ENCODE results near the gene TYMP.
A peak's percentile ranks its signal among the peaks of the same experiment; 100 is the strongest.

Gene TYMP

DNA sequence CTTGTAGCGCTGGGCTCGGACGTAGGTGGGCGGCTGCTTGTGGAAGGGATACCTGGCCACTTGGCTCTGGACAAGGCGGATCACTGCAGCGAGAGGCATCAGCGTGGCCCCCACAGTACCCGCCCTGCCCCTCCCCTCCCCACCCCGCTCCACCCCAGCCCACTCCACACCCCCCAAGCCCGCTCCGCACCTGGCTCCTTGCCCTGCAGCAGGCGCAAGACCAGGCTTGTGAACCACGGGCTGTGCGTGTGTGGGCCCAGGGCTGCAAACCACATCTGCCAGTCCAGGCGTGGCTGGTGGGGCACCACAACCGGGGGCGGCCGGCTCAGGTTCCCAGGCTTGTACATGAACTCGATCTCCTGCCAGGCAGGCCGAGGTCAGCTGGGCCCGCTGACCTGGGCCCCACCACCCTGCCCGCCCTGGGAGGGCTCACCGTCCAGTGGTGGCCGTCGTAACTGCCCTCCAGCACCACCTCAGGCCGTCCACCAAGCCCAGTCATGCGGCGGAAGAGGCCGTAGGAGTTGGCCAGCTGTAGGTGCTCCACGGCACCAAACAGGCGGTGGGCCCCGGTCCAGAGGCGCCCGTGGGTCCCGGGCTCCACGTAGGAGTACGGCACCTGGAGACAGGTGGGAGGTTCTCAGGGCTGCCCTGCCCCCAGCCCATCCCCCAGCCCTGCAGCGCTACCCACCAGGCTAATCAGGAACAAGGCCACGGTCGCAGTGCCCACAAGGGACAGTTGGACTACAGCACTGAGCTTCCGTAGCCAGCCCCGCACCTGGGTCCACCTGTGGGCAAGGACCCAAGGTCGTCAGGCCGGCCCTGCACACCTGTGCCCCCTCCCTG lies 25.2 kb downstream of the TYMP start:
- DNase-seq: no peak

DNA sequence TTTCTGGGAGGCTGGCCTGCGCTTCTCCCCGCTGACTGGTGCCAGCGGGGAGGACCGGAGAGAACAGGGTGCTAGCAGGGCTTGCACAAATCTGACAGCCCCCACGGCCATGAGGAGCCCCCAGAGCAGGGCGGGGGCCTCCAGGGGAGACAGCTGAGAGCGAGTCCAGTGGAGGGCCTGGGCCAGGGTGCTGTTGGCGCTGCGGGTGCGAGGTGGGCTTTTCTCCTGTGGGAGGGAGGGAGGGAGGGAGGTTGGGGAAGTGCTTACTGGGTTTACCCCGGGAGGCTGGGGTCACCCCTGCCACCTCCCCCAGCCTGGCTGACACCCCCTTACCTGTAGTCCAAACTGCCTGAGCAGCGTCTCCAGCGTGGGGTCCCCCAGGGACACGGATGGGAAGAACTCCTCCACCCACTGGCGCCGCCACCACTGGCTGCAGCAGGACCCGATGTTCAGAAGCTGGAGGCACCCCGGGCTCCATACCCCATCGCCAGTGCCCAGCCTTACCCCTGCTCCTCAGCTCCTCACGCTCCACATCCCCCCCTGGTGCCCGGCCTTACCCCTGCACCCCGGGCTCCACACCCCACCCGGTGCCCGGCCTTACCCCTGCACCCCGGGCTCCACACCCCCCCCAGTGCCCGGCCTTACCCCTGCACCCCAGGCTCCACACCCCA lies 26.2 kb downstream of the TYMP start:
- DNase-seq: no peak

DNA sequence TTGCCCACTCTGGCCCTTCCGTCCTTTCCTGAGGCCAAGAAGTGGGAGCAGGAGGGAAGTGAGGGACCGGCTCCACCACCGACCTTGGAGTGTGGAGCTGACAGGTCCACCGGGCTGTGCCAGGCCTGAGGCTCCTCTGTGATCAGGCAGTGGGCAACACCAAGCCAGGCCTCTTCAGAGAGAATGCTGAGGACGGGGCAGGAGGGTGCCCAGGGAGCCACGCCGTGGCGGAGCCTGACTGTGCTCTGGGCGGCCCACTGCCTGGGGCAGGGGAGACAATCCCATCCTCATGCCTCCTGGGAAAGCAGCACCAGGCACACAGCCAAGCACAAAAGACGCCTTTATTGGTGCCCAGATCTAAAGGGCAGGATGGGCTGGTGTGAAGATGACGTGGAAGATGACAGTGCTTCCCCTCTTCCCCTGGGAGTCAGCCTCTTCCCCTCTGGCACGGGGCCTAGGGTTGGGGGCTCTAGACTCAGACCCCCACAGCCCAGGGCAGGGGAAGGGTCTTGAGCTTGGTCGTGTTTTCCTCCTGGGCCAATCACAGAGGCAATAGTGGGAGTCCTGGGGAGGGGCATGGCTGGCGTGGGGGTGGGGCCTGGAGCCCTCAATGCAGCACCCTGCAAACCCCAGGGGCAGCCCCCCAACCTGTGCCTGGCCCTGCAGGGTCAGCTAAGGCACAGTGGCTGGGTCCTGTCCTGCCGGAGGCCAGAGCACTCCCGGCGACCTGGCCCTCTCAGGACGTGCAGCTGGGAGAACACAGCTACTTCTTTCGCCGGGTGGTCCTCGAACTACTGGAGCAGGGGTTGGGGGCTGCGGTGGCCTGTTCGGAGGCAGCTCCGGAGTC lies 27.0 kb downstream of the TYMP start:
- no peak for DNase-seq

DNA sequence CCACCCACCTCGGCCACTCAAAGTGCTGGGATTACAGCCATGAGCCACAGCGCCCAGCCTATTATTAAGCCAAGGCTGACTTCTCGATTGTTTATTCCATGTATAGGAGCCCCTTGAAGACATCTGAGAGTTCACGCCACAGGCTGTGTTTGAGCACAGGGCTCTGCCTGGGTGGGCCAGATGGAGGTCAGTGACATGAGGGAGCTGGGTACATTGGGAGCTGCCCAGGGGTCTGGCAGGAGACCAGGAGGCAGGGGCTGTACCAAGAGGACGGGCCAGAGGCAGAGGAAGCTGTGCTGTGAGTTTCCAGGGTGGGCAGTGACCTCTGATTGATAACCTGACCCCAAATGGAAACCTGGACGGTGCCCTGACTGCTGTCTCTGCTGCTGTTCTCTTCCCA lies 27.7 kb downstream of the TYMP start:
- DNase-seq: no peak

- DNase-seq: no peak
Observed at GRCh38 chr22:50500452-50500851, 29.4 kb downstream of the TYMP start.

GRCh38 chr22:50498322-50498890 lies 31.4 kb downstream of the TYMP start:
- peak in 4 of 5 experiments; percentile 41 to 70 (median 50) for DNase-seq

- no peak for DNase-seq
Observed at GRCh38 chr22:50497093-50497492, 32.7 kb downstream of the TYMP start.

DNA sequence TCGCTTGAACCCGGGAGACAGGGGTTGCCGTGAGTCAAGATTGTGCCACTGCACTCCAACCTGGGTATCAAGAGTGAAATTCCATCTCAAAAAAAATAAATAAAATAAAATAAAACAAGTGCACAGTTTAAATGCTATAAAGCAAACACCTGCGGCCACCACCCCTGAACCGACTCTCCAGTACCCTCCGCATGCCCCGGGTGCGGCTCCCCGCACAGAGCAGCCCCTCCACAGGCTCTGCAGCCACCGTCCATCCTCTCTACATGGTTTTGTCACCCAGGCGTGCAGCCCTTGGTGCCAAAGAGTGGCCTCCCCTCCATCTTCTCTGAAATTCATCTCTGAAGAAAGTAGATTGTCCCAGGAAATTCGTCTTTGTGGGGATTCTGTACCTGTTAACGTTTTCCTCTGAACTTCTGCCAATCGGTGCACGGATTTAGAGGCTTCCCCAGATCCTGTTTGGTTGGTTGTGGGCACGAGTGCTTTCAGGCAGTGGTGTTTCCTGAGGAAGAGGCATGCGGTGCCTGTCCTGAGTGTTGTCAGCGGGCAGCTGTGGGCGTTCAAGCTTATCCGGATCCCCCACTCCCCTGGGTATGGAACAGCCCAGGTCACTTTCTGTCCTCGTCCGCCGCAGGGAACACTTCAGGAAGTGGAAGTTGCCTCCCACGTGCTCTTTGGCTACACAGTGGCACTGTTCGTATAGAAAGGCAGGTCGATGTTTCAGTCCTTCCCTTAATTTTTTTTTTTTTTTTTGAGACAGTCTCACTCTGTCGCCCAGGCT lies 39.1 kb downstream of the TYMP start:
- no peak for DNase-seq

DNA sequence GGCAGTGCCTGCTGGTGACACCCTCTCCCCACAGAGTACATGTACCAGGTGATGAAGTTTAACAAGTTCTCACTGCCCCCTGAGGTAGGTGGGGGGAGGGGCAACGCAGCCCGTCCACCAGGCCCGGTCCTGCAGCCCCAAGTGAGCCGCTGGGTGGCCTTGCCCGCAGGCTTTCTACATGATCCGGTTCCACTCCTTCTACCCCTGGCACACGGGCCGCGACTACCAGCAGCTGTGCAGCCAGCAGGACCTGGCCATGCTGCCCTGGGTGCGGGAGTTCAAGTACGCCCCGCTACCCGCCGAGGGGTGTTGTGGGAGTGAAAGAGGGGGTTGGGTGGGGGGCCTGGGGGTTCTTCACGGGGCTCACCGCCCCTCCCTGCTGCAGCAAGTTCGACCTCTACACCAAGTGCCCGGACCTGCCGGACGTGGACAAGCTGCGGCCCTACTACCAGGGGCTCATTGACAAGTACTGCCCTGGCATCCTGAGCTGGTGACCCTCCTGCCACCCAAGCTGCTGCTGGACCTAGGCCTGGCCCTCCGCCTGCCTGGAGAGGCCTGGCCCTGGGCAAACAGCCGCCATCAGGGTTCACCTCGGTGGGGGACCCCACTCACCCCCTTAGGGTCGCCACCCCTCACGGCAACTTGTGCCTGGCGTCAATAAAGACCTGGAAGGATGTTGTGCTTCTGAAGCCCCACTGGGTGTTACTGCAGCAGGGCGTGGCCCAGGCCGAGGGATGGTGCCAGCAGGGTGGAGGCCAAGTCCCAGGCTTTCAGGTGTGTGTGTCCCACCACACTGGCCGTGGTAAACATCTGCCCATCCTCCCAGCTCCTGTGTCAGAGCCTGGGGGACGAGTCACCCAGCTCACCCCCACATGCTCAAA lies 40.2 kb downstream of the TYMP start:
- no peak for DNase-seq

GRCh38 chr22:50488886-50489285 lies 40.9 kb downstream of the TYMP start:
- DNase-seq: no peak

DNA sequence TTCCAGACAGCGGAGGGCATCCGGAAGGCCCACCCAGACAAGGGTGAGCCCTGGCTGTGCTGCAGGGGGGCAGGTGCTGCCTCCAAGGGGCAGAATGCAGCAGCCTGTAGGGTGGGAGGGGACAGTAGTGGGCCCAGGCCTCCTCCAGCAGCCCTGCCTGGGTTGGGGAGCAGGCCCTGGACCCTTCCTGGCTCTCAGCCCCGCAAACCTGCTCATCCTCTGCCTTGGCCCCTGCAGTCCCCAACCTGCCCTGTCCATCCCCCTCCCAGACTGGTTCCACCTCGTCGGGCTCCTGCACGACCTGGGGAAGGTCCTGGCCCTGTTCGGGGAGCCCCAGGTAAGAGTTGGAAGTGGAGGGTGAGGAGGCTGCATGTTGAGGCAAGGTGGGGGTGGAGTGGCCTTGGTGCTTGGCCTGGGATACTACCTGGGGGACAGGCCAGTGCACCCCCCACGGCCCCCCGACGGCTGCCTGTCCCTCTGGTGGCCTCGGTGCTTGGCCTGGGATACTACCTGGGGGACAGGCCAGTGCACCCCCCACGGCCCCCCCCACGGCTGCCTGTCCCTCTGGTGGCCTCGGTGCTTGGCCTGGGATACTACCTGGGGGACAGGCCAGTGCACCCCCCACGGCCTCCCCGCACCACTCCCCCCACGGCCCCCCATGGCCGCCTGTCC lies 41.7 kb downstream of the TYMP start:
- no peak for DNase-seq

- DNase-seq: no peak
Observed at GRCh38 chr22:50487290-50488005, 42.4 kb downstream of the TYMP start.

- DNase-seq: no peak
Observed at GRCh38 chr22:50486561-50487289, 43.1 kb downstream of the TYMP start, which contains the start of gene MIOX. Gene MIOX (plus strand): TSS chr22:50486859. CDS start chr22:50486898, 39 bp downstream.

GRCh38 chr22:50485221-50486131 lies 44.3 kb downstream of the TYMP start:
- DNase-seq: no peak

- peak in 1 of 5 experiments; percentile 3 for DNase-seq
Observed at GRCh38 chr22:50483977-50484853, 45.6 kb downstream of the TYMP start.

GRCh38 chr22:50483556-50483955 lies 46.3 kb downstream of the TYMP start:
- DNase-seq: no peak

GRCh38 chr22:50483106-50483505 lies 46.7 kb downstream of the TYMP start:
- DNase-seq: no peak
